Neural progenitor cell (in vitro differentiated cells): Measurements from ENCODE around the gene BCAS4. TPM values are rescaled to one million over a fixed set of nuclear protein-coding genes. Genes with fewer than 3 reads are reported as not detected.

ENCODE experiments used
- DNase-seq: peaks from one replicate; pipeline ENCODE4 v3.0.0-alpha.2; 2016; ENCODE audit warnings: low spot score
- H2AFZ ChIP-seq: fragments of 200-600 bp; sonication (generic); replicated peaks from 2 replicates; pipeline ENCODE4 v1.6.1; 2016; ENCODE audit warnings: antibody characterized with exemption
- H3F3A ChIP-seq: fragments of 200-600 bp; sonication (generic); 2 replicates; pipeline ENCODE4 v1.6.1; 2016; ENCODE audit warnings: antibody characterized with exemption, low read depth
- H3K27ac ChIP-seq: fragments of 200-600 bp; sonication (generic); 2 replicates; pipeline ENCODE4 v1.5.1; 2016; ENCODE audit warnings: mild to moderate bottlenecking
- H3K27me3 ChIP-seq: fragments of 200-600 bp; sonication (generic); 2 replicates; pipeline ENCODE4 v1.6.1; 2016; ENCODE audit warnings: mild to moderate bottlenecking, moderate library complexity
- H3K36me3 ChIP-seq: fragments of 200-600 bp; sonication (generic); 2 replicates; pipeline ENCODE4 v1.5.1; 2016
- H3K4me1 ChIP-seq: fragments of 200-600 bp; sonication (generic); 2 replicates; pipeline ENCODE4 v1.6.1; 2016; ENCODE audit warnings: mixed run types
- H3K4me2 ChIP-seq: fragments of 200-600 bp; sonication (generic); 2 replicates; pipeline ENCODE4 v1.6.1; 2016
- H3K4me3 ChIP-seq: fragments of 200-600 bp; sonication (generic); 2 replicates; pipeline ENCODE4 v1.5.1; 2016
- H3K79me2 ChIP-seq: fragments of 200-600 bp; sonication (generic); 2 replicates; pipeline ENCODE4 v1.6.1; 2016; ENCODE audit warnings: low read depth
- H3K9ac ChIP-seq: fragments of 200-600 bp; sonication (generic); 2 replicates; pipeline ENCODE4 v1.6.1; 2016
- H3K9me3 ChIP-seq: fragments of 200-600 bp; sonication (generic); 2 replicates; pipeline ENCODE4 v1.5.1; 2016; ENCODE audit warnings: low read depth
- H4K20me1 ChIP-seq: fragments of 200-600 bp; sonication (generic); 2 replicates; pipeline ENCODE4 v1.6.1; 2016; ENCODE audit warnings: low read depth
- H3K27ac Mint-ChIP-seq: 3 replicates; pipeline ENCODE4 v1.8.0; 2021; ENCODE audit warnings: mixed read lengths
- H3K27me3 Mint-ChIP-seq: 2 replicates; pipeline ENCODE4 v1.8.0; 2022; ENCODE audit warnings: low read depth, mild to moderate bottlenecking, inconsistent platforms, moderate library complexity, mixed read lengths; ENCODE audit not compliant: insufficient read depth
- H3K36me3 Mint-ChIP-seq: 3 replicates; pipeline ENCODE4 v1.8.0; 2021; ENCODE audit warnings: mixed read lengths
- H3K4me1 Mint-ChIP-seq: 3 replicates; pipeline ENCODE4 v1.8.0; 2021; ENCODE audit warnings: mixed read lengths
- H3K4me3 Mint-ChIP-seq: 3 replicates; pipeline ENCODE4 v1.8.0; 2021; ENCODE audit warnings: mild to moderate bottlenecking, moderate library complexity, mixed read lengths
- H3K9me3 Mint-ChIP-seq: 3 replicates; pipeline ENCODE4 v1.8.0; 2020; ENCODE audit warnings: mixed read lengths
- CTCF ChIP-seq: fragments of 200-600 bp; sonication (generic); IDR thresholded peaks from 2 replicates; pipeline ENCODE4 v1.5.1; 2017; ENCODE audit warnings: antibody characterized with exemption, mild to moderate bottlenecking
- EZH2 ChIP-seq: fragments of 200-600 bp; sonication (generic); IDR thresholded peaks from 2 replicates; pipeline ENCODE4 v1.6.1; 2017; ENCODE audit warnings: antibody characterized with exemption, mild to moderate bottlenecking, moderate library complexity
- EZH2phosphoT487 ChIP-seq: fragments of 200-600 bp; sonication (generic); IDR thresholded peaks from 2 replicates; pipeline ENCODE4 v1.6.1; 2017; ENCODE audit warnings: antibody characterized with exemption
- total RNA-seq: library from RNA; depleted of rRNA; stranded (reverse); fragments of >200 nt; gene quantifications from 2 replicates; pipeline ENCODE4 v1.2.3, GENCODE V29; 2015; ENCODE audit warnings: low replicate concordance

BCAS4 gene
- total RNA-seq, 1 donor from 2014 or later: 15.3 TPM

- no peaks in the 10 kb centered on the region for H3K9me3 Mint-ChIP-seq
- Histone ChIP-seq H2AFZ (no peak overlapping the region), H3K4me1 (peaks cover 5% of the 10 kb centered on the region), H3K36me3 (no peaks in the 10 kb centered on the region), H3K4me2 (no peak overlapping the region), H3K9me3 (no peaks in the 10 kb centered on the region), H3K79me2 (no peaks in the 10 kb centered on the region), H4K20me1 (no peaks in the 10 kb centered on the region), H3K27me3 (no peaks in the 10 kb centered on the region), H3F3A (peaks cover 5% of the 10 kb centered on the region), H3K9ac (no peak overlapping the region), H3K27ac (no peak overlapping the region), H3K4me3 (no peak overlapping the region)
- H3K4me3 Mint-ChIP-seq: no peak overlapping the region
- H3K36me3 Mint-ChIP-seq: no peaks in the 10 kb centered on the region
- TF ChIP-seq EZH2 (no peak), CTCF (no peak), EZH2phosphoT487 (no peak)
- H3K4me1 Mint-ChIP-seq: peaks cover 9% of the 10 kb centered on the region
- no peak for DNase-seq
- H3K27me3 Mint-ChIP-seq: peaks cover 10% of the 10 kb centered on the region
- peak overlapping the region; percentile 26 for H3K27ac Mint-ChIP-seq
These were observed 59.8 kb downstream of the BCAS4 start for GRCh38 chr20:50854506-50855249.

GRCh38 chr20:50855498-50856474 is 60.9 kb downstream of the BCAS4 start:
- no peaks in the 10 kb centered on the region for H3K36me3 ChIP-seq
- no peak overlapping the region for H3K27ac ChIP-seq
- H3K9ac ChIP-seq: no peak overlapping the region
- no peak overlapping the region for H2AFZ ChIP-seq
- H3K9me3 ChIP-seq: no peaks in the 10 kb centered on the region
- peaks cover 6% of the 10 kb centered on the region for H3K4me1 ChIP-seq
- Mint-ChIP-seq H3K4me3 (no peak overlapping the region), H3K4me1 (peaks cover 15% of the 10 kb centered on the region), H3K9me3 (no peaks in the 10 kb centered on the region), H3K27ac (peak overlapping the region; percentile 29), H3K27me3 (peaks cover 10% of the 10 kb centered on the region), H3K36me3 (no peaks in the 10 kb centered on the region)
- no peaks in the 10 kb centered on the region for H4K20me1 ChIP-seq
- H3K4me2 ChIP-seq: no peak overlapping the region
- H3K4me3 ChIP-seq: no peak overlapping the region
- H3K79me2 ChIP-seq: no peaks in the 10 kb centered on the region
- no peak for DNase-seq
- peaks cover 5% of the 10 kb centered on the region for H3F3A ChIP-seq
- no peaks in the 10 kb centered on the region for H3K27me3 ChIP-seq
- no peak for TF ChIP-seq EZH2phosphoT487
- no peak for TF ChIP-seq CTCF
- TF ChIP-seq EZH2: no peak

GRCh38 chr20:50856475-50857041 is 61.7 kb downstream of the BCAS4 start:
- H3K27ac ChIP-seq: no peak overlapping the region
- Mint-ChIP-seq H3K27me3 (peaks cover 10% of the 10 kb centered on the region), H3K36me3 (no peaks in the 10 kb centered on the region), H3K4me3 (no peak overlapping the region), H3K9me3 (no peaks in the 10 kb centered on the region), H3K4me1 (peaks cover 16% of the 10 kb centered on the region), H3K27ac (no peak overlapping the region)
- no peaks in the 10 kb centered on the region for H4K20me1 ChIP-seq
- peaks cover 7% of the 10 kb centered on the region for H3K4me1 ChIP-seq
- TF ChIP-seq EZH2: no peak
- TF ChIP-seq CTCF: no peak
- no peak for TF ChIP-seq EZH2phosphoT487
- H3K9me3 ChIP-seq: no peaks in the 10 kb centered on the region
- H3F3A ChIP-seq: peaks cover 5% of the 10 kb centered on the region
- DNase-seq: no peak
- no peaks in the 10 kb centered on the region for H3K27me3 ChIP-seq
- no peak overlapping the region for H3K4me2 ChIP-seq
- no peaks in the 10 kb centered on the region for H3K36me3 ChIP-seq
- no peak overlapping the region for H3K4me3 ChIP-seq
- no peaks in the 10 kb centered on the region for H3K79me2 ChIP-seq
- no peak overlapping the region for H2AFZ ChIP-seq
- no peak overlapping the region for H3K9ac ChIP-seq
